HG03066 (cell line): ENCODE results near the gene TIMM17B.

ENCODE experiments used
- ATAC-seq: cut with Tn5 transposase; IDR thresholded peaks from one replicate; pipeline ENCODE4 v1.9.1; 2021; ENCODE audit warnings: low read depth; ENCODE audit not compliant: unreplicated experiment

The TIMM17B gene

DNA sequence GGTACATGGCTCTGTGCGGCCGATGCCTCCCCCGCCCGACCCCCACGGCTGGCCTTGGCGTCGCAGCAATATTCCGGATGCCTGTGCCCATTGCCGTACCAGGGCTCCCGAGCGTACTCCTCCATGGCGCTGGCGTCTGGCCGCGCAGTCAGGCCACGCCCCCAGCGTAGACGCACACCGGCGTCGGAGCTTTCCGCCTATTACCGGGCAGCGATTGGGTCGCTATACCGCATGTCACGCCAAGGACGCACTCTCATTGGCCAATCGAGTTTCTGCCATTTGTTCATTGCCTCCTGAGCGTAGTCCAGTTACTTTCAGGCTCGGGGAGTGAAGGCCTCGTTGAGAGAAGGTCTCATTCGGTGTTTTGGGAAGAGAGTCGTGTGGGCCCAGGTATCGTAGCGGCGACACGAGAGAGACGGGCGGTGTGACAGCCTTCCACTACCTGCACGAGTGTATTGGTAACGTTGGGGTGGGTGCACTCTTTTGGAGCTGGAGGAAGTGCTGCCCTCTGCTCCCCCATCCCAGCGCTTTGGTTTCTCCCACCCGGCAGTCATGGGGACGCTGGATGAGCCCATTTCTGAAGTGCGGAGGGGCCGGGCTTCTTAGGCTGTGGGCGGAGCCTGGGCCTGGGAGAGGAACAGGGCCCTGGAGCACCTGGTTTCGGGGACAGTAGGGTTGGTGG lies at the start of gene TIMM17B, which contains the start of gene PQBP1:
Gene TIMM17B, minus strand, starts transcription at position 144 of the 682 bp plus-strand sequence. Its CDS starts 19 bp downstream, at position 125.
Gene PQBP1, plus strand, starts transcription at position 306 of the 682 bp plus-strand sequence. CDS start 580 bp downstream, outside the sequence.
- ATAC-seq: peak; percentile 85

DNA sequence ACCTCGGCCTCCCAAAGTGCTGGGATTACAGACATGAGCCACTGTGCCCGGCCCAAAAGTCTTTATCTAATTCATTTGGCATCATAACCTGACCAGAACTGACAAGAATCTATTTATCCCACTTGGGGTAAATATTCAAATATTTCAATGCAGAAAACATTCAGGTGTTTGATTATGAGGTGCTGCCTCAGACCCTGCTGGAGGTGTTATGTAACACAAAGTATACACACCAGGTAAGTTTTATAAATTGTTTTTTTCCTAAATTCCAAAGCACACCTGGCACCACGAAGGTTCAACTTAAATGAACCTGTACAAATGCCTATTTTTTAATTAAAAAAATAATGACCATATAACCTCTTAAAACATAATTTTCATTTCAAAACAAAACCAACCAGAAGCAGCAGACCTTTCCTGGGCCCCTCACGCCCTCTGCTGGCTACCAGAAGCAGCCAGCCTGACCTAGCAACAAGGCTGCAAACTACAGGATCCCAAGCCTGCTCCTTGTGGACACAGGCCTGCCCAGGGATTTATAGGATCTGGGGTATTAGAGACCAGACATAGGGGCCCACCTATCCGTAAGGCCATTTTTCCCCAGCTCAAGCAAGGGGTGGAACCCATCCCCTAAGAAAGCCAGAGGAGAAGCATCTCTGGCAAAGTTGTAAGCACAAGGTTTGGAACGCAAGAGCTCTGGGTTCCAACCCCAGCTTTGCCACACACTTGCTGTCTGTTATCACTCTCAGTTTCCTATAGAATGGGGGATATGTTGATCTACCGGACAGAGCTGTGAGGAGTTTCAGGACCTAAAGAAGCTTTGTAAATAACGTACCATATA lies 48.2 kb upstream of the TIMM17B start:
- no peak for ATAC-seq

- ATAC-seq: no peak
These were observed 45.3 kb upstream of the TIMM17B start for GRCh38 chrX:48942895-48943294.

DNA sequence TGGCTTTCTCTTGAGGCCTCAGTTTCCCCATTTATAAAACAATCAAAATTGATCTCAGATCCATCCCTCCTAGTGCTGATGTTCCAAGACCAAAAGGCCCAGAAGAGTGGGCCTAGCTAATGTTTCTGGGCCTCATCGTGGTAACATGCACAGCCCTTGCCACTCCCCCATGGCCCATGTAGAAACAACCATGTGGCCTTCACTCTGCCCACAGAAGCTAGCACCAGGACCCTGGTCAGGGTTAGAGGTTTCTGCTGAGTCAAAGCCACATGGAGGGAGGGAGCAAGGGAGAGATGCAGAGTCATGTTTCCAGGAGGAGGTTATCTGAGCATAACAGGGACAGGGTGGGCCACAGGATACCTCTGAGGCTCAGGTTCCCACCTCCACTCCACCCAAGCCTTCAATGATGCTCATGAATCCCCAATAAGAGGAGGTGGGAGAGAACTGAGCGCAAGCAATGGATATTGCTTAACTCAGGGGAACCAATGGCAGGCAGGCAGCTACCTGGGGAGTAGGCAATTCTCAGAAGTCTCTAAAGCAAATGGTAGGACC lies 42.9 kb upstream of the TIMM17B start:
- ATAC-seq: no peak

DNA sequence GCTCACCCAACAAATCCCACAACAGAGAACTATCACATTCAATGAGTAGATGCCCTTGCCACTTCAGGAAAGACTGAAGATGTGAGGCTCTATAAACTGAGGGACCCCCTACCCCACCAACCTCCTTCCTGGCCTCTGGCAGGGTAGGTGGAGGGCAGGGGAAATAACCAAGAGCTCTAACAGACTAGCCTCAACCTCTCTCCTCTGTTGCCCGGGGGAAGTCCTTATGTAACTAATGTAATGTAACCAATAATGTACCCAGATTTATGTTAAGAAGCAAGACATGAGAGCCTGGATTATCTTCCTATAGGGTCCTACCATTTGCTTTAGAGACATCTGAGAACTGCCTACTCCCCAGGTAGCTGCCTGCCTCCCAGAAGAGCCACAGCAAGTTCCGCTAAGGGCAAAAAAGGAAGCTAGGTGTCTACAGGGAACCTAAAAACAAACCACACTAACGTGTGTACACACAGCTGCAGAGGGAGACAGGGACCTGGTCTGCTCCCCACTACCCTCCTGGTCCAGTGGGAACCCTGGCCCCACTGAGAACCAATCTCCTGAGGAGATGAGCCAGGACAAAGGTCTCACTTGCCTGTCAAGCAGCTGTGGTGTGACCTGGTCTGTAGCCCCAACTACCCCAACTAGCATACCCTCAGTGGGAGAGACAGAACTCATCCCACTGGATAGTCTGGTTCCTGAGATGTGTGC lies 42.1 kb upstream of the TIMM17B start:
- no peak for ATAC-seq

DNA sequence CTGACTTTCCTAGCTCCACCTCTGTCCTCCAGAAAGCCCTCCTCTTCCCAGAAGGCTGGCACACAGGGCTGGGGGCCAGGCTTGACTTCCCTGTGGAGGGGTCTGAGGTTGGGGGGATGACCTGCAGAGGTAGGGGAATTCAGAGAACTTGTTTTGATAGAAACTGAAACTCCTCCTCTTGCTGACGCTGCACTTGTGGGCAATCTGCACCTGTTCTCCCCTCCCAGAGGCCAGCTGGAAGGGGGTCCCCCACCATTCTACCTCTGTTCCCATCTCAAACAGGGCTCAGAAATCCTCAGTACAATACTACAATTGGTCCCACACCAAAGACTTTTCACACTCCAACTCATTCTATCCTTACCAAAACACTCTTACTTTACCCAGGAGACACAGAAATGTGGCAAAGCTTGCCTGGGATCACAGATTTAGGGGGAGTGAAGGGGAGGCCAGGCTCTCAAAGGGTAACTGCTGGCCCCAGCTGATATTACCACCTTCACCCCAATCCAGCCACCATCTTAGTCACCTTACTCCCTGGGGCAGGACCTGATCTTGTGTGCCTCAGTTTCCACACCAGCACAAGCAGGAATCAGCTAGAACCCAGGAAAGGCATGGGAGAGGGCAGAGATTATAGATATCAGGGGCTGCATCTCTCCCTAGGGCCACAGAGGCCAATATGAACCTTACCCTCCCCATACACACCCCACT lies 41.3 kb upstream of the TIMM17B start:
- peak; percentile 39 for ATAC-seq

DNA sequence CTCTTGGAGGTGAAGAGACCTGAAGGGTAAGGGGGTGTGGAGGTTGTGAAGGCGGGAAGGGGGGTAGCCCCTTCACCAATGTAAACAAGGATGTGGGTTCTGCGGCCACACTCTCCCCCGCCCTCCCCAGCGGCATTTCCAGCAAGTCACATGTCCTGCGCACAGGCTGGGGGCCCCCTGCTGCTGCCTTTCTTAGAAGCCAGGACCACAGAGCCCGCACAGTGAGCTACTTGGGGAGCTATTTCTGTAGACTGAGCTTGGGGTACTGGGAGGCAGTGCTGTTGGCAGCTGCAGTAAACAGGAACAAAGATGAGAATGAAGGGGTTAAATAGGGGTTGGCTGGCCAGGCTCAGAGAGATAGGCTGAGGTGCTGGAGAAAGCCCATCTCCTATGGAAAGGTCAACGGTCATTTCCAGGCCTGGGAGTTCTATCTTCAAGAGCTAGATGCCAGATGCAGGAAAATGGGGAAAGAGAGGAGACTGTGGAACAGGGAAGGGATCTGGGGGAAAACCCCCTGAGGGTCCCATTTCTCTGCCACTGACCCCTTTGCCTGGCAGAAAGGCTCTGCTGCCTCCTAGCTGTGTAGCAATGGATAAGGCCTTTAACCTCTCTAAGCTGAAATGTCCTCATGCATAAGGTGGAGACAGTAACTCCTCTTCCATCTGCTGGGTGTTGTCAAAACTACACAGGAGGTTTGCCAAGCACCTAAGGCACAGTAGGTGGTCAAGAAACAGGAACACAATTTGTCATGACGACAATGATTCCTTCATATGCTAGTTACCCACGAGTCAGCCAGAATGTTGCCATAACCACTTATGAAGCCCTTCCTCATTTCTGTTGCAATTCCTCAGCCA lies 39.7 kb upstream of the TIMM17B start:
- peak; percentile 58 for ATAC-seq

DNA sequence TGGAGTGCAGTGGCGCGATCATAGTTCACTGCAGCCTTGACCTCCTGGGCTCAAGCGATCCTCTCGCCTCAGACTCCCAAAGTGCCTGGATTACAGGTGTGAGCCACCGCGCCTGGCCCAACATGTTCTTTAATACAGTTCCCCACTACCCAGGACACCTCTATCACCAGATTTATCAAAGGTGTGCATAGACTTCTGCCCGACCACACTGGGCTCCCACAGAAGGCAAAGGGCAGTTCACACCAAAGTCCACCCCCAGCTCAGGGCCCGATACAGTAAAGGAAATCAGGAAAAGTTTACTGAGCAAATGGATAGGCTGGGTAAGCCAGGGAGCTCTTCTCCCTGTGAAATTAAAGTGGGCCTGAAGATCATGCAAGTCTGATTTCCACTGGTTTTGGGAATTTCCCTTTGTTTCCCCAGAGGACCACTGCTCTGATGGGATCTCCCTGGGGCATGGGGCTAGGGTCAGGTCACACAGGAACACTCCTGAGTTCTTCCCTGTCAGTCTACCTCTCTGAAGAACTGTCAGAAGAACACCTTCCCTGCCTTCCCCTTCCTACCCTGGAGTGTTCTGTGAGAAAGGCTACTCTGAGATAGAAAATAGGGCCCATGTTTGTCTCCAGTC lies 39.0 kb upstream of the TIMM17B start:
- ATAC-seq: no peak

DNA sequence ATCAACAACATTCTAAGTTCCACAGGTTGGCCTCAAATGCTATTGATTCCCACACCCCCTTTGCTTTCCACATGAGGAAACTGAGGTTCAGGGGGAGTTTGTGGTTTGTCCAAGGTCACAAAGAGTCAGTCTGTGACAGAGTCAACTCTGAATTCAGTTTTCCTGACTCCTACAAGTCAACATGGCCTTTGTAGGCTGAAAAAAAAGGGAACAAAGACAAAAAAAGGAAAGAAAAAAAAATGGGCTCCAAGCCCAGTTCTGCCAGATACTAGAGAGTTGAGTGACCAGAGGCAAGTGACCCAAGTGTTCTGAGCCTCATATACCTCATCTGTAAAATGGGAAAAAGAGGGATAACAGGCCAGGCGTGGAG lies 37.7 kb upstream of the TIMM17B start:
- ATAC-seq: no peak

GRCh38 chrX:48934581-48935300 lies 37.2 kb upstream of the TIMM17B start:
- no peak for ATAC-seq

- ATAC-seq: no peak
These were observed 36.2 kb upstream of the TIMM17B start for GRCh38 chrX:48933757-48934156.

GRCh38 chrX:48927736-48928382 lies 30.3 kb upstream of the TIMM17B start:
- ATAC-seq: no peak

GRCh38 chrX:48927123-48927522 lies 29.6 kb upstream of the TIMM17B start:
- ATAC-seq: no peak

DNA sequence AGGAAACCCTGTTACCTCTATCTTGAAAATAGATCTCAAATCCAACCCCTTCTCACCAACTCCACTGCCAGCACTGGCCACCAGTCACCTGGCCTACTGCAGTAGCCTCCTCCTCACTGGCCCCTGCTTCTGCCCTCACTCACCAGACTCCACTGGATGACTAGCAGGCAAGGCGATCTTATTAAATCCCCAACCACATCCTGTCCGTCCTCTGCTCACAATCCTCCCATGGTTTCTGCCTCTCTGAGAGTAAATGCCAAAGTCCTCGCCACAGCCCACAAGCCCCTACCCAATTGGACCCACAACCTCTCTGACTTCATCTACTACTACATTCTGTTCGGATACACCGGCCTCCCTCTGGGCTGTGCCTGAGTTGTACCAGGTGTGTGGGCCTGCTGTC lies 26.7 kb upstream of the TIMM17B start:
- no peak for ATAC-seq

- no peak for ATAC-seq
These were observed 26.2 kb upstream of the TIMM17B start for GRCh38 chrX:48923771-48924170.

- ATAC-seq: no peak
These were observed 23.1 kb upstream of the TIMM17B start for GRCh38 chrX:48920718-48921104.

DNA sequence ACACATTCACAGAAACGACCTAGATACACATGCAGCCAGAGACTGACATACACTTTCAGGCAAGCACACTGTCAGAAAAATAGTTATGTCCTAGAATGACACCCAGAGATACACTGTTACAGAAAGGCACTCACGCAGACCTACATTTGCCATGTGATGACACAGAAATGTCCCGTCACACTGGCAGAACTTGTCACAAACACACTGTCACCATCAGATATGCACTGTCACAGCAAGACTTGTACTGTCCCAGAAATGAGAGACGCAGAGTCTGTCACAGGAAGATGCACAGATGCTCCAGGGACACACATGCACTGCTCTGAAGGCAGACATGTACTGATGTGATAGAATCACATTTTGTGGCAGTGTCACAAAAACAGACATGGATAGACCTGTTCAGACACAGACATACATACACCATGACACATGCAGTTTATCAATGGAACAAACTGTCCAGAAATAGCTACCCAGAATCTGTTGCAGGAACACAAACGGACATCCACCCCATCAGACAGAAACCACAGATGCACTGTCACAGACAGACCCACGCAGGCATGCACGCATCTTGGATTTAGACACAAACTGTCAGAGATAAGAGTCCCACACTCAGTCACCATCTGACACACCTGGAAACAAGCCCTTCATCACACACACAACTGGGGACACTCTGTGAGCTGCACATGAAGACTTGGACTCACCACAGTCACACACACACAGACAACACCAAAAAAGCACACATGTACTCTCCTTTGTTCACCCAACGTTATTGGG lies 22.6 kb upstream of the TIMM17B start:
- ATAC-seq: no peak
